WI38 (cell line): Measurements from ENCODE around the gene ANAPC4.

Experiments
- H3K4me3 ChIP-seq: 2 replicates; pipeline ENCODE4 v1.5.1; 2011; ENCODE audit warnings: low read depth, mild to moderate bottlenecking, control low read depth, low read length
- CTCF ChIP-seq: IDR thresholded peaks from 2 replicates; pipeline ENCODE4 v1.5.1; 2012; ENCODE audit warnings: low read depth, mild to moderate bottlenecking, control low read depth, low read length

Gene ANAPC4

GRCh38 chr4:25452081-25452480 is 75.0 kb downstream of the ANAPC4 start:
- no peak overlapping the region for H3K4me3 ChIP-seq
- TF ChIP-seq CTCF: no peak

GRCh38 chr4:25454476-25454875 is 77.4 kb downstream of the ANAPC4 start:
- no peak overlapping the region for H3K4me3 ChIP-seq
- no peak for TF ChIP-seq CTCF

- no peak for TF ChIP-seq CTCF
- no peak overlapping the region for H3K4me3 ChIP-seq
These were observed 80.1 kb downstream of the ANAPC4 start for GRCh38 chr4:25457053-25457715.

- H3K4me3 ChIP-seq: no peak overlapping the region
- TF ChIP-seq CTCF: no peak
These were observed 90.1 kb downstream of the ANAPC4 start for GRCh38 chr4:25466966-25467697.

- no peak overlapping the region for H3K4me3 ChIP-seq
These were observed 90.8 kb downstream of the ANAPC4 start for GRCh38 chr4:25467843-25468242.

More at GRCh38 chr4:25467843-25468242, 90.8 kb downstream of the ANAPC4 start:
- TF ChIP-seq CTCF: no peak
